LNCaP clone FGC (cell line): ENCODE data around the gene USP43.
A peak's percentile ranks its signal among the peaks of the same experiment; 100 is the strongest.

ENCODE experiments used
- DNase-seq: peaks from one replicate; pipeline ENCODE4 v3.0.0-alpha.2; 2011; ENCODE audit warnings: low read depth
- H3K4me3 ChIP-seq: 2 replicates; pipeline ENCODE4 v1.5.1; 2011; ENCODE audit warnings: mild to moderate bottlenecking, low read depth, low read length, control low read depth
- TF ChIP-seq, protein P1 (sequence below): IDR thresholded peaks from 2 replicates; pipeline ENCODE4 v1.5.1; 2012; ENCODE audit warnings: mild to moderate bottlenecking; ENCODE audit not compliant: control insufficient read depth, insufficient read depth; ENCODE audit errors: extremely low read depth

The USP43 gene

DNA sequence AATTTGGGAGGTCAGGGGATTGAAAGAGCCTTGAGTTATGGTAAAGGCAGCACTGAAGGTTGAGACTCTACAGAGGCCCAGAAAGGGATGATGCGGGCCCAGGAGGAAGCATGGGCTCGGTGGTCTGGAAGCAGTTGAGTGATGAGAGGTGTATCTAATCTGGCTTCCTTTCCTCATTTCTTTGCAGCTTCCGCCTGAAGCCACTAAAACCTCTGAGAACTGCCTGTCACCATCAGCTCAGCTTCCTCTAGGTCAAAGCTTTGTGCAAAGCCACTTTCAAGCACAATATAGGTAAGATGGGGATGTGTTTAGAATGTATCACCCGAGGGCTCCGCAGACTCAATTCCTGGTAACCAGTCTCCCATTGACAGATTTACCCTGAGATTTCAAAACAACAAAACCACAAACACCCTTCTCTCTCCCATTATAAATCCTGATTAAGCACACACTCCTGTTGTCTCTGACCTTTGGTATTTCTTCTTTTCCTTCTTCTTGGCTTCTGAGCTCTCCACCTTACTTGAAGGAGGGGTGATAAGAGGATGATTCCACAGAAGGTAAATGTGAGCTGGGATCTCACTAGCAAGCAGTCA lies 21.2 kb downstream of the USP43 start:
- no peak overlapping the region for H3K4me3 ChIP-seq
- no peak for DNase-seq
- TF ChIP-seq, protein P1, sequence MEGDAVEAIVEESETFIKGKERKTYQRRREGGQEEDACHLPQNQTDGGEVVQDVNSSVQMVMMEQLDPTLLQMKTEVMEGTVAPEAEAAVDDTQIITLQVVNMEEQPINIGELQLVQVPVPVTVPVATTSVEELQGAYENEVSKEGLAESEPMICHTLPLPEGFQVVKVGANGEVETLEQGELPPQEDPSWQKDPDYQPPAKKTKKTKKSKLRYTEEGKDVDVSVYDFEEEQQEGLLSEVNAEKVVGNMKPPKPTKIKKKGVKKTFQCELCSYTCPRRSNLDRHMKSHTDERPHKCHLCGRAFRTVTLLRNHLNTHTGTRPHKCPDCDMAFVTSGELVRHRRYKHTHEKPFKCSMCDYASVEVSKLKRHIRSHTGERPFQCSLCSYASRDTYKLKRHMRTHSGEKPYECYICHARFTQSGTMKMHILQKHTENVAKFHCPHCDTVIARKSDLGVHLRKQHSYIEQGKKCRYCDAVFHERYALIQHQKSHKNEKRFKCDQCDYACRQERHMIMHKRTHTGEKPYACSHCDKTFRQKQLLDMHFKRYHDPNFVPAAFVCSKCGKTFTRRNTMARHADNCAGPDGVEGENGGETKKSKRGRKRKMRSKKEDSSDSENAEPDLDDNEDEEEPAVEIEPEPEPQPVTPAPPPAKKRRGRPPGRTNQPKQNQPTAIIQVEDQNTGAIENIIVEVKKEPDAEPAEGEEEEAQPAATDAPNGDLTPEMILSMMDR, result no peak

DNA sequence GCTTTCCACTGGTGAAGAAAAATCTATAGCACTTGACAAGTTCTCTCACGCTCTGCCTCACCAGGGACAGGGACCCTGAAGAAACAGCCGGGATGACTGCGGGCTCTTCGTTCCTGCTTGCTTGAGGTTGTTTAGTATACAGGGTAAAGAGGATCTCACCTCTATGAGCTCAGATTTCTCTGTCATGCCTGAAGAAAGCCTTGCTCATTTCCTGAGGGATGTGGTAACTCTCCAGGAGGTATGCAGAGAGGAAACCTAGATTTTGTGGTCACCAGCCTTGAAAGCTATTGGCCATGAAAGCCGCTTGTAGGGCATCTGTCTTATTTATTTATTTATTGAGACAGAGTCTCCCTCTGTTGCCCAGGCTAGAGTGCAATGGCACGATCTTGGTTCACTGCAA lies 23.2 kb downstream of the USP43 start:
- no peak for DNase-seq
- TF ChIP-seq, protein P1, result no peak
- no peak overlapping the region for H3K4me3 ChIP-seq

DNA sequence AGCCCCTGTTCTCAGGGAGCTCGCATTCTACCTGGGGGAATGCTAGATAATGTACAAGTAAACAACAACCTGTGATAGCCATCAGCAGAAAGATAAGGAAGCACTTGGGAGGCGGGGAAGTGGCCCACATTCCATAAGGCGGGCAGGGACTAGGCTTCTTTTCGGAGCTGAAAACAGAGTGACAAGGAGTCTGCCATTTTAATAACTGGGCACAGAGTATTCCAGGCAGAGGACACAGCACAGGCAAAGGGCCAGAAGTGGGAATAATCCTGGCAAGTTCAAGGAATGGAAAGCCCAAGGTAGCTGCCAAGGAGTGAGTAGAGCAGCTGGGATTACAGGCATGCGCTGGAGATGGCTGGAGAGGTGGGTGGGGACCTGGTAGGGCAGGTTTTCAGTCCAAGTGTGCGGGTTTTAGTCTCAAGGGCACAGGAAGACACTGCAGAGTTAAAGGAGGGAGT lies 24.3 kb downstream of the USP43 start:
- H3K4me3 ChIP-seq, result no peak overlapping the region
- DNase-seq, result peak; percentile 94
- TF ChIP-seq, protein P1, result no peak

DNA sequence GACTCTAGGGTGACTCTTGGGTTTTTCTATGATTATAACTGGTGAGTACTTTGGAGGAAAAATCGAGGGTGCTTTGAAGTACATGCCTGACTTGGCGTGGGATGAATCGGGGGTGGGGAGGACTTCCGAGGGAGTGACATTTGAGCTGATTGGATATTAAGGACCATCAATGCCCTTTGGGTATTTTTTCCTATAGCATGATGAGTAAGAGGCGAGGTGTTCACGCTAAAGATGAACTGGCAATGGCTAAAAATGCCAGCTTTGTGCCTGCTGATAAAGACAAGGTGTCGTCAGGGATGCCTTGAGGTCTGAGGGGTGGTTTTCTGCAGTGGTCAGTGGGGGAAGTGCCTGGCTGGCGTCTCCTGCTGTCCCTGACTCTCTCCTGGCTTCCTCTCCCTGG lies 25.3 kb downstream of the USP43 start:
- no peak overlapping the region for H3K4me3 ChIP-seq
- TF ChIP-seq, protein P1, result no peak
- DNase-seq, result no peak

DNA sequence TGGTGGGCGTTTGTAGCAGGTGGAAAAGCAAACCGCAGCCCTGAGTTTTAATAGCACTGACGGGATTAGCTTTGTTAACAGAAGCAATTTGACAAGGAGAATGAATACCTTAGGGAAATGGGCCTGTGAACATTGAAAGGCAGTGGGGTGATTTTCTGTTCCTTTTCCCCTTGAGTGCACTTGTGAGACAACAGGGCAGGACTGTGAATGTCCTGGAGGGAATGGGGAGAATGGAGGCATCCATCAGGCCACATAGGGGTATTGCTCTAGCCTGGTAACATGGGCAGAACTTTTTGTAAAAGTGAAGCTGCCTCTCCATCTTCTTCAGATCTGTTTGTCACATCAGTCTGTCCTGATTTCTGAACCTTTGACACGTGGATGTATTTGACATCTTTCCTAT lies 26.2 kb downstream of the USP43 start:
- no peak for DNase-seq
- TF ChIP-seq, protein P1, result no peak
- H3K4me3 ChIP-seq, result no peak overlapping the region

DNA sequence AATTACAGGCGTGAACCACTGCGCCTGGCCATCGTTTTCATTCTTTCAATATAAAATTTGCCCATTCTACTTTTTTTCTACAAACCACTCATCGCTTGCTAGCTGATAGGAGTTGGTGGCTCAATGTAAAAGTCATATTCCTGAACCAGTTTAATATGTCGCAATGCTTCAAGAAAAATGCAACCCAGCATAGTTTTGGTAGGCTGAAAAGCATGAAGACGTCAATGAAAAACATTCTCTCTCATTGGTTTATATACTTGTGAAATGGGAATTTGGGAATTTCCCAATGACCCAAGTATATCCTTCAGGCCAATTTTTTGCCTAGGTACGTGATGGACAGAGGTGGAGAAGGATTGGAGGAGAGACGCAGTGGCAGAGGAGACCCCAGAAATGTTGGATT lies 26.9 kb downstream of the USP43 start:
- H3K4me3 ChIP-seq, result no peak overlapping the region
- TF ChIP-seq, protein P1, result no peak
- no peak for DNase-seq

DNA sequence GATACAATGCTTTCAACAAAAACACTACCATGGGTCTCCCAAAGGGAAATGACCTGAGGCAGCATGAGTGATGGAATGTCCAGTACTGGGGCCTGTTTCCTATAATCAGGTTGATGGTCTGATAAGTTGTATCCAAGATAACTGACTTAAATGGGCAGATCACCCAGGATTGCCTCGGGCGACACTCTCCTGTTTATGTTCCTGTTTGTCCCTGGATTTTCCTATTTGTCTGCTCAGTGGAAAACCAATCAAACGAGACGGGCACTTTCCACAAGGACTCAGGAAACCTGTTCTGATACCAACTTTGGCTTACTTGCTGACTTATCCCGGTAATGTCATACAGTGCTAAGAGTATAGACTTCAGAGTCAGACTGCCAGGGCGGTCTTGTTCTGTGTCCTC lies 27.4 kb downstream of the USP43 start:
- peak; percentile 84 for DNase-seq
- TF ChIP-seq, protein P1, result no peak
- no peak overlapping the region for H3K4me3 ChIP-seq
